ENCODE results near the gene MRPL39. TPM values are rescaled to one million over a fixed set of nuclear protein-coding genes. Genes with fewer than 3 reads are reported as not detected.
"Not testable (repeated sequence)": the region's sequence is repeated elsewhere in the genome, so short reads cannot be mapped to it uniquely, and the experiment has no call there.

Gene MRPL39
- polyA plus RNA-seq, 1 experiment: 37.0 TPM

GRCh38 chr21:25632296-25632695, 25.0 kb upstream of the MRPL39 start:
- Histone ChIP-seq H3K27ac (ENCODE audit: low read depth, low read length) (no peak overlapping the region), H3K9me3 (ENCODE audit: control insufficient read depth, insufficient read depth, low read length) (no peaks in the 10 kb centered on the region), H3K4me3 (ENCODE audit: low read depth, low read length) (no peak overlapping the region), H3K27me3 (ENCODE audit: control insufficient read depth, insufficient read depth, low read length) (peaks cover 3% of the 10 kb centered on the region)
- CTCF ChIA-PET: no interaction called here
- no peak for DNase-seq (ENCODE audit: low read depth, low spot score)
- TF ChIP-seq, protein P1, sequence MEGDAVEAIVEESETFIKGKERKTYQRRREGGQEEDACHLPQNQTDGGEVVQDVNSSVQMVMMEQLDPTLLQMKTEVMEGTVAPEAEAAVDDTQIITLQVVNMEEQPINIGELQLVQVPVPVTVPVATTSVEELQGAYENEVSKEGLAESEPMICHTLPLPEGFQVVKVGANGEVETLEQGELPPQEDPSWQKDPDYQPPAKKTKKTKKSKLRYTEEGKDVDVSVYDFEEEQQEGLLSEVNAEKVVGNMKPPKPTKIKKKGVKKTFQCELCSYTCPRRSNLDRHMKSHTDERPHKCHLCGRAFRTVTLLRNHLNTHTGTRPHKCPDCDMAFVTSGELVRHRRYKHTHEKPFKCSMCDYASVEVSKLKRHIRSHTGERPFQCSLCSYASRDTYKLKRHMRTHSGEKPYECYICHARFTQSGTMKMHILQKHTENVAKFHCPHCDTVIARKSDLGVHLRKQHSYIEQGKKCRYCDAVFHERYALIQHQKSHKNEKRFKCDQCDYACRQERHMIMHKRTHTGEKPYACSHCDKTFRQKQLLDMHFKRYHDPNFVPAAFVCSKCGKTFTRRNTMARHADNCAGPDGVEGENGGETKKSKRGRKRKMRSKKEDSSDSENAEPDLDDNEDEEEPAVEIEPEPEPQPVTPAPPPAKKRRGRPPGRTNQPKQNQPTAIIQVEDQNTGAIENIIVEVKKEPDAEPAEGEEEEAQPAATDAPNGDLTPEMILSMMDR (IDR thresholded peaks at IDR 0.05; ENCODE audit: low read depth, low read length): no peak
- POLR2A ChIA-PET: no interaction called here

GRCh38 chr21:25626757-25627156, 19.5 kb upstream of the MRPL39 start:
- POLR2A ChIA-PET: no interaction called here
- no peak overlapping the region for H3K27ac ChIP-seq (ENCODE audit: low read depth, low read length)
- H3K4me3 ChIP-seq (ENCODE audit: low read depth, low read length): no peak overlapping the region
- CTCF ChIA-PET: interaction anchor here (0.9 to 3.9 kb wide), 2 partner anchors 12 to 19 kb away, joined by 3 to 21 read pairs; partner anchors contain the start of genes JAM2 and MRPL39
- H3K27me3 ChIP-seq (ENCODE audit: control insufficient read depth, insufficient read depth, low read length): peaks cover 3% of the 10 kb centered on the region
- H3K9me3 ChIP-seq (ENCODE audit: control insufficient read depth, insufficient read depth, low read length): no peaks in the 10 kb centered on the region
- TF ChIP-seq, protein P1 (IDR thresholded peaks at IDR 0.05; ENCODE audit: low read depth, low read length): no peak
- no peak for DNase-seq (ENCODE audit: low read depth, low spot score)

- POLR2A ChIA-PET; H3K4me3 ChIP-seq (ENCODE audit: low read depth, low read length); DNase-seq (ENCODE audit: low read depth, low spot score); H3K27ac ChIP-seq (ENCODE audit: low read depth, low read length); H3K9me3 ChIP-seq (ENCODE audit: control insufficient read depth, insufficient read depth, low read length); H3K27me3 ChIP-seq (ENCODE audit: control insufficient read depth, insufficient read depth, low read length): not testable (repeated sequence)
- CTCF ChIA-PET: interaction anchor here (0.8 to 3.9 kb wide), 3 partner anchors 13 to 271 kb away, joined by 3 to 21 read pairs (median 4); partner anchors contain the start of genes JAM2 and MRPL39
Measured at GRCh38 chr21:25625776-25626555, 18.7 kb upstream of the MRPL39 start.

- ChIA-PET POLR2A (interaction anchor here (0.6 kb wide), 1 partner anchor 1138 kb away, joined by 5 read pairs; no protein-coding TSS in a partner anchor), CTCF (interaction anchor here (1.2 to 3.9 kb wide), 2 partner anchors 14 to 17 kb away, joined by 4 to 21 read pairs; partner anchors contain the start of genes JAM2 and MRPL39)
- DNase-seq (ENCODE audit: low read depth, low spot score): no peak
- Histone ChIP-seq H3K9me3 (ENCODE audit: control insufficient read depth, insufficient read depth, low read length) (no peaks in the 10 kb centered on the region), H3K27me3 (ENCODE audit: control insufficient read depth, insufficient read depth, low read length) (peaks cover 3% of the 10 kb centered on the region), H3K4me3 (ENCODE audit: low read depth, low read length) (no peak overlapping the region), H3K27ac (ENCODE audit: low read depth, low read length) (no peak overlapping the region)
- TF ChIP-seq, protein P1 (IDR thresholded peaks at IDR 0.05; ENCODE audit: low read depth, low read length): no peak
Measured at GRCh38 chr21:25625036-25625435, 17.8 kb upstream of the MRPL39 start.

DNA sequence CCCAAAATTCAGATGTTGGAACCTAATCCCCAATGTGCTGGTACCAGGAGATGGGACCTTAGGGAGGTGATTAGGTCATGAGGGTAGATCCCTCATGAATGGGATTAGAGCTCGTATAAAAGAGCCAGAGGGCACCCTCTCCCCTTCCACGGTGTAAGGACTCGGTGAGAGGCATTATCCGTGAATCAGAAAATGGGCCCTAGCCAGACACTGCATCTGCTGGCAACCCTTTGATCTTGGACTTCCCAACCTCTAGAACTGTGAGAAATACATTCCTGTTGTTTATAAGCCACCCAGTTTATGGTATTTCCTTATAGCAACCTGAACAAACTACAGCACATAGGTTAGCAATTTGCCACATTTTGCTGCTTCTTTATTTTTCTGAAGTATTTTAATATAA, 17.2 kb upstream of the MRPL39 start:
- Histone ChIP-seq H3K9me3 (ENCODE audit: control insufficient read depth, insufficient read depth, low read length) (no peaks in the 10 kb centered on the region), H3K27ac (ENCODE audit: low read depth, low read length) (no peak overlapping the region), H3K27me3 (ENCODE audit: control insufficient read depth, insufficient read depth, low read length) (no peaks in the 10 kb centered on the region), H3K4me3 (ENCODE audit: low read depth, low read length) (no peak overlapping the region)
- DNase-seq (ENCODE audit: low read depth, low spot score): no peak
- ChIA-PET CTCF (interaction anchor here (1.2 to 3.9 kb wide), 2 partner anchors 14 to 16 kb away, joined by 4 to 21 read pairs; partner anchors contain the start of genes JAM2 and MRPL39), POLR2A (interaction anchor here (0.6 kb wide), 1 partner anchor 1138 kb away, joined by 5 read pairs; no protein-coding TSS in a partner anchor)
- TF ChIP-seq, protein P1 (IDR thresholded peaks at IDR 0.05; ENCODE audit: low read depth, low read length): no peak

Data from AG04450 (cell line).